CD4-positive, alpha-beta T cell treated with Interleukin-21 for 1 hour (primary cell): Measurements from ENCODE around the gene FAM47E.

ENCODE experiments used
- DNase-seq: peaks from one replicate; pipeline ENCODE4 v3.0.0-alpha.2; 2020

Gene FAM47E, protein sequence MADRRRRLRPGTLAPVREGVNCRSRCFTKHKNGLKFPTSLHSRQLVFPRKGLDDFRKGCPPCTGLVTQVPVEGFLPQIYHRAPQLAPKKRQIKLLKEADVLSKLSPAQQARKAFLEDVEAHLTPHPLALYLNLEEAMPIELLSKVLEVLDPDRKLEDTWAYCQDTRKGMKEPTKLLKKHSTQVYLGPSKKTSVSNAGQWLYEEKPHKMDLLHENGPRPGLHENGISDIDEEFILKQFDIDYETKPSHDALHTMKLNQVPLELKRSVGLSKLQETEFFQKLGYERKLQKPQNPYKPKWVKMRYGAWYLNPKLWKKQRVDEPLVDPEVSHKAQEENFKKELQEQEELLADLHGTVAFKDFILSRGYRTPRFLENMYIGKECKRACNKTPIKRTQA

DNA sequence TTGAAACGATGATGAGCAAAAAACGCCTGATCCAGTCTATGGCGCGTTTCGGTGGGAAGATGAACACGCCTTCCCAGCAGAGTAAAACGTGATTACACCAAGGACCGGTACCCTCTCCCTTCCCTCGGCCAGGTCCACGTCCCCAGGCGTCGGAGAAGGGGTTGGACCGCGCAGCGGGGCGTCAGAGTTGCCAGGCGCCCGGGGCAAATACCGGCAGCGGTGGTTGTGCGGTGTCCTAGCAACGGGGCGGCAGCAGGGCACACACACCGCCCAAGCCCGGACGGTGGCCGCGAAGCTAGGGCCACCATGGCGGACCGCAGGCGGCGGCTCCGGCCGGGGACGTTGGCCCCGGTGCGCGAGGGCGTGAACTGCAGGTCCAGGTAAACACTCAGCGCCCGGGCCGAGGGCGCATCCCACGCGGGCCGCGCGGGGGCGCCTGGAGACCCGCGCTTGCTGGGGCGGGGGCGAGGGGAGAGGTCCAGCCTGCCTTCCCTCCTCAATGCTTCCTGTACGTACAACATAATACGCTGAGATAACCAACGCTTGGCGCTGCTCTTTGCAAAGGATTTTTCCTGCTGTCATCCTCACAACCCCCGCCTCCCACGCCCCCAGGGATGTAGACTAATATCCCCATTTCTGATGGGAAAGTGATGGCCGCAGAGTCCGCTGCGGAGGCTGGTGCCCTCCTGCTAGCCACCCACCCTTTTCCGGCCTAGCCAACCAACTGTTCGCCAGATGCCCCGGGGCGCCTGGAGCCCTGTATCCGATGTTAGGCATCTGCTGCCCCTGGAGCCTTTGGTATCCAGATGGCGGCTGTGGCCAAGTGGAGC lies at the start of gene FAM47E:
TSS of gene FAM47E (plus strand) at position 281 of the 830 bp plus-strand sequence. CDS start at position 307, 26 bp downstream.
- peak; percentile 22 for DNase-seq

DNA sequence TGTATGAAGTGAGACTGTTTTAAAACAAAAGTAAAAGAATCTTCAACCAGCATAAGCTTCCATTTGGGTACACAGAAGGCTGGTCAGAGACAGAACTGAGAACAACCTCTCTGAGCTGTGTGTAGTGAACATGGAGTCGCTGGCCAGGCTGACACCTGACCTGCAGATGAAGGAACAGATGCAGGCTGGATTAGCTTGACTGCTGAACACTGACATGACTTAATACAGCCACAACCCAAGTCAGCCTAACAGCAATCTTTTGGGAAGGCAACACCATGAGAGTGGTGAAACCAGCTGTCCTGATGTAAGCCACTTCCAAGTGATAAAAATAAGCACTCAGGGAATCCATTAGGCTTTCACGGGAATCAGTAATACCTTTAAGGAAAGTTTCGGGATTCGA lies 48.0 kb upstream of the FAM47E start:
- DNase-seq = no peak

DNA sequence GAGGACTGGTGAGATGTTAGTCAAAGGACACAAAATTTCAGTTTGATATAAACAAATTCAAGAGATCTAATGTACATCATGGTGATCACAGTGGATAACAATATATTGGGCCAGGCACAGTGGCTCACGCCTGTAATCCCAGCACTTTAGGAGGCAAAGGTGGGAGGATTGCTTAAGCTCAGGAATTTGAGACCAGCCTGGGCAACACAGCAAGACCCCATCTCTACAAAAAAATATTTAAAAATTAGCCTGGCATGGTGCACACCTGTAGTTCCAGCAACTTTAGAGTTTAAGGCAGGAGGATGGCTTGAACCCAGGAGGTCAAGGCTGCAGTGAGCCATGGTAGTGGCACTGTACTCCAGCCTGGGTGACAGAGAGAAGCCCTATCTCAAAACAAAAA lies 46.6 kb upstream of the FAM47E start:
- DNase-seq = no peak

DNA sequence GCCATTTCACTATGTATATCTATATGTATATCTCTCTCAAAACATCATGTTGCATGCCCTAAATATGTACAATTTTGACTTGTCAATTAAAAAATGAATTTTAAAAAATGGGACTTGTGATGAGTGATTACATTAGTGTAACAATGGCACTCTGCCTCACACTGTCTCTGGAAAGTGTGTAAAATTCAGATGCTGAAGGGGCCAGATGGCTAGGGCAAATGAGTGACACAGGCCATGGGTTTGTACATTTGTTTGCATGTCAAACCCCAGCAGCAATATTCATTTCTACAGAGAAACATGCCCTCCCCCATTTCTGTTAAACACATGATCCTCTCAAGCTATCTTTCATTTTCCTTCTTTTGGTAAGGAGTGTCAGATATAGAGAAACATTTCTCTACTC lies 46.0 kb upstream of the FAM47E start:
- no peak for DNase-seq

DNA sequence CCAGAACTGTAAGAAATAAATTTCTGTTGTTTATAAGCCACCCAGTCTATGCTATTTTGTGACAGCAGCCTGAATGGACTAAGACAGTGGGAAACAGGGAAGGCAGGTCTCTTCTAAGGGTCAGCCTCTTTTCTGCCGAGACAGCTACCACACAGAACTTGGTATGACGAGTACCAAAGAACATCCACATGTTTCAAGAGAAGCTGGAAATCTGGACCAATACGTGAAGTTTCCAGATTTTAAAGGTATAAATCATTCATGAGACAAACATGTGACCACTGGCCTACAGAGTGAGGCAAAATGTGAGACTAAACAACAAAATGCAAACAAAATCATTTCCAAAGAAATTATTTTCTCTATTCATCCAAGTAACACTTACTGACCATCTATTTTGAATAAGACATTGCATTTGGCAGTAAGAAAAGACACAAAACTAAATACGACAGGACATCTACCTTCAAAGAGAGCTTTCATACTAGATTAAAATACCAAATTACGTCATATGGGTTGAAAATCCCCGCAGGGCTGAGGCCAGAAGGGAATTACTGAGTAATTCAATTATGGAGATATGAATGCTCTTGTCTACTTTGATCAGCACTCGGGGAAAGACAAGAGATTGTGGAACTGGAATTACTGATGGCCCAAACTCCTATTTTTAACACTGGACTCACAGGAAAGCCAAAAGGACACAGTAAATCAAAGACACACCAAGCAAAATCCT lies 45.1 kb upstream of the FAM47E start:
- no peak for DNase-seq

DNA sequence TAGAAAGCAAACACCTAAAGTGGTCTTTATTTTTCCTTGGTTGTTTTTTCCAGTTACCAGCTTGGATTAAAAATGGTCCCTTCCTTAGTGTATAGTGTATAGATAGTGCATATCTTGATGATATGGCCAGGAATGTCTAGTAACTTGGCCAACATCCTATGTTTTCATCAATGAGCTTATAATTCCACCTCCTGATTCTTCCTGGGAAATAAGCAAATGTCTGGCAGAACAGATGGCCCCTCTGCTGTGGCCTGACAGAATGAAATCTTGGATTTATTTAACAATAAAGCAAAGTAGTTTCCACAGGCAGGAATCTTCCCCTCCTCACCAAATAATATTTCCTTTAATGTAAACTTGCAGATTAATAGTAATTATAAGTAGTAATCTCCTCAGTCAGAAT lies 44.0 kb upstream of the FAM47E start:
- DNase-seq = no peak

DNA sequence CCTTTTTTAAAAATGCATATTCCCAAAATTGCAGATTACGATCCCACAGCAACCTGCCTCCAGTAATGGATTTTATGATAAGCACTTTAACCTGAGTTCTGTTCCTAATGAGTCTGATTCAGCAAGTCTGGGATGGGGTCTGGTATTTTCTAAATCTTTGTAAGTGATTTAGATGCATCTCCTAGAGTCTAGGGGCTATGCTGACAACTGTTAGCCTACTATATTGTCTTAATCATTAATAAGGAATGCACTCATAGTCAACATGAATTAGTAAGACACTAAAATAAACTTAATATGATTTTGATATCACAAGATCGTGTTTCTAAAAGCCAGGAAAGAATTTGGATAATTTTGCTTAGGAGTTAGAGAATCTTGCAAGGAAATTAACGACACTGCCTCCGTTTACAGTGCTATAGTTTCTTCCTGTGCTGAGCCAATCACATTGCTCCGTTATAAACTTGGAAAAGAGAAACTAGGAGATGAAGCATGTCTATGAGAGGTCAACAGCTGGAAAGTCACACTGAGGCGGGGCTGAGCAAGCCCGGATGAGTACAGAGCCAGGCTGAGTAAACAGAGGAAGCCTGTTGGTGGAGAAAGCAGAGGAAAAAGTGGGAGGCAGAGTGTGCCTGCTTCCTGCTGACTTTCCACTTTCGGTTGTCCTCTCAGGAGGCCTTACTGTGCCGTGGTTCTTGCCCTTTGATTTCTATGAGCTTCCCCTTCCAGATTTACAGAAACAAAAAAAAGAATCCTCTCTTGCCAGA lies 43.3 kb upstream of the FAM47E start:
- DNase-seq = no peak

DNA sequence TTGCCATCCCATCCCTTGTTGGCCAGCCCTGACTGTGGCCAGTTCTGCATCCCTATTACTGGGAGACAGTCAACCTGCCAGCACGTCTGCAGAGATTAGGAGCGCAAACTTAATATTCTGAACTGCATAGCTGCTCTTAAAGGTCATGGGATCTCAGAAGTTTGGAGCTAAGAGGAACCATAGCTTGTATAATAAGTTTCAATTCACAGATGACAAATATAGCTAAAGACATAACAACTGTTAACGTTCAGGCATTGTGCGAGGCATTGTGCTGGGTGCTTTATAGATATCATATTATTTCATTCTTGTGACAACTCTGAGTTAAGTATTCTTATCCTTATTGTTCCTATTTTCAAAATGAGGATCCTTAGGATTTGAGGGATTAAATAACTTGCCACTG lies 41.6 kb upstream of the FAM47E start:
- no peak for DNase-seq

DNA sequence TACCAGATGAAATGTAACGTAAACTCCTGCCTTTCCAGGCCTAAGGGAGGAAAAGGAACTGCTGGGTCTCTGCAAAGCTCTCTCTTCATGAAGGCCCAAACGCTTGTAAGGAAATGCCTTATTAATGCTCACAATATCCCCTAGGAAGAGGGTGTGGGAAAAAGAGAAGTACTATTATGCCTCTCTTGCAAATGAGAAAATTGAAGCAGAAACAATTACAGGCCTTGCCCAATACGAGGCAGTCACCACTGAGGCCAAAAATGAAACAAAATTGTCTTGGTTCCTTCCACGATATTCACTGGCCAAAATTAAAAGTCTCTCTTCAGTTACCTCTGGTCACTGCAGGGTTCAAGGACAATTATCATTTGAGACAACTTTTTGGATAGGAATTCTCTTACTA lies 41.1 kb upstream of the FAM47E start:
- no peak for DNase-seq

DNA sequence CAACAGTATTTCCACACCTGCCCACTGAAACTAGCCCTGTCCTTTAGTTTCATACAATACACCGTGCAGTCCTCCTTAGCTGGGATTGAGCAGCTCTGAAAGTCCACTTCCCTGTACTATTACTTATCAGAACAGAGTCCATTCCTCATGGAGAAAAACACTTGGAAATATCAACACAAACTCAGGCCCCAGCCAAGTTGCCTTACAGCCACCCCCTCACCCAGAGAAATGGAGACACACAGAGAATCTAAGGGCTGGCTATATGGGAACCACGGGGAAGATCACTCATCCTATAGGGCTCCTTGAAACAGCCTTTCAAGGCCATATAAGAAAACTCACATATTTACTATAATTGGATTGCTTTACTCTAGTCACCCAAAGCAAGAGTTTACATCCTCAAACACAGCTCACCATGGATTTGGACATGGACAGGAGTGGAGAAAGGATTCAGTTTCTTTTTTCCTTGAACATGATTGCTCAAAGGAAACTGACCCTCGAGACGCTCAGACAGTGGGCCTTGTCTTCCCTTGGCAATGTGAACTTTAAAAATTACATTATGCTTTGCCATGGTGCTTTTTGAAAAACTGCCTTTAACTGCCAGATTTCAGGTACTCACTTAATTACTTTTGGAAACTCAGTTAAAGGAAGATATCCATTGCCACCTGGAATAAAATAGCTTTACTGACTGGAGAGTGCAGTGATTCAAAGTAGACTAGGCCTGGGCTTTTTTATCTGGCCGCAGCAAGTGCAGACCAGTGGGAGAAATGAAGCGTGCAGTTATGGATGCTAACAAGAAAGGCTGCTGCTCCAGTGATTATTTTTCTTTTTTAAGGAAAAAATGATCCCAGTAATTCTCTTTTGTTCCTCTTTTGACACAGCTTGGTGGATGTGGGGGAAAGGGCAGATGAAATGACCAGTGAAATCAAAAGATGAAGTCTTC lies 39.5 kb upstream of the FAM47E start:
- DNase-seq = no peak

DNA sequence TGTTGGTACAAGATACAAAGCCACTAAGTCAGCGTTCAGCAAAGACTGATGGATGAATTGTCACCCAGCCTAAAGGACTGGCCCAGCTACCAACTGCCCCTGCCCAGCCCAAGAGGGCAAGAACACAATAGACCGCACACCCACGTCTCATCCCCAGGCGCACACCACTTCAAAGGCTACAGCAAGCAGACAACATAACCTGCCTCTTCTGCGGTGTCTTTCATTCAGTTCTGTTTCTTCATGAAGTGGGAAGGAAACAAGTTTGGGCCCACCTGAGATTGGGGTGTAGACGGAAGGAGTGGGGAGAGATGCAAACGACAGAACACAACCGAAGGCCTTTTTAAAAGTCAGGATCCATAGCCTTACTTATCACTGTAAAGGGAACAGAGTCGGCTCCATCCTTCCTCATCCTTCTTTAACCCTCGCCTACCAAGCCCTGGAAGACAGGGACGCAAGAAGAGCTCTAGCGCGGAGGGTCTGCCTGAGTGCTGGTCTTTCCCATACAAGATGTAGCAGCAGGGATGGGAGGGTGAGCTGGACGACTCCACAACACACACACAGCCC lies 38.6 kb upstream of the FAM47E start:
- peak; percentile 61 for DNase-seq

DNA sequence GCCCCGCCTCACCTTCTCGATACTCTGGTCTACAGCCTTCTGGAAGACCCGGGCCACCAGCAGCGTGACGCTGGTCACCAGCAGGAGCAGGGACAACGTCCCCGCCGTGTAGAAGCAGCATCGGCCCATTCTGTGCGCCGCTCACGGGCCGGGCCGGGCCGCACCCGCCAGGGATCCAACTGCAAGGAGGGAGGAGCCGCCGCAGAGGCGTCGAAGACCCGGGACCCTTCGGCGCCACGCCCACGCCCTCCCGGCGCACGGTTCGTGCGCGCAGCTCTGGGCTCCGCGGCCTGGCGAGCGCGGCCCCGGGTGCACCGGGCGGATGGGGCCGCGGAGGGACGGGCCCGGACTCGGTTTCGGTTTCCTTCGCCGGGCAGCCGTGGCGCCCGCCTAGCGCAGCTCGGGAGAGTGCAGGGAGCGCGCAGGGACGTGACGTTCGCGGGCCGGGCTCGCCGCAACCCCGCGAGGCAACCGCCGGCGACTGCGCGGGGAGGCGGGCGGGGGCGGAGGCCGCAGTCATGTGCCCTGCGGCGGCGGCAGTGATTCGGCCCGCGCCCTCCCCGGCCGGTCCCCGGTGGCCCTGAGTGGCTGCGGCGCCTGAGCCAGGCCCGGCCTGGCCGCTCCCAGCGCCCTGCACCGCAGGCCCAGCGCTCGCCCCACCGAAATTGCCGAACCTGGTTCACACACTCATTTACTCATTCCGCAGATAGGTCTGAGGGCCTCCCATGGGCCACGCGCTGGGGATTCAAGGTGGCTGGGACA lies 37.9 kb upstream of the FAM47E start, which contains the start of gene SCARB2:
TSS of gene SCARB2 (minus strand) at position 410 of the 762 bp plus-strand sequence. CDS start at position 129, 281 bp downstream.
- peak; percentile 81 for DNase-seq

DNA sequence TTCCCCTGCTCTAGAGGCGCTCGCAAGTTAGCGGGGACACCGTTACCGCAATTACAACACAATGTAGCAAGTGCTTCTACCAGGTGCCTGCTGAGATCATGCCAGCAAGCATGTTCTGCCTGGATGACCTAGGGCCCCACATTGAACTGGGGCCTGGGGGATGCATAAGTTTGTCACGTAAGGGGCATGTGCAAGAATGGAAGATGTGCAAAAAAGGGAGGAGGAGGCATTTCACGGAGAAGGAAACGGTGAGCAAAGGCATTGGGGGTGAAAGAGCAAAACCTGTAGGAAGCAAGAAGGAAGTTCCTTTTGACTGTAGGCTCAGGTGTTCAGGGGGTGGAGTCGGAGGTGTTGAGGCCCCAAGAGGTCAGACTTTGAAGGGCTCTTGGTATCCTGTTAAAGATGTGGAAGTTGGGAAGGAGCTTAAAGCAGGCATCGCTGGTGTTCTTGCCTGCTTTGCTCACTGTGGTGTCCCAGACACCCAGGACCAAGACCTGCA lies 37.3 kb upstream of the FAM47E start:
- DNase-seq = no peak

DNA sequence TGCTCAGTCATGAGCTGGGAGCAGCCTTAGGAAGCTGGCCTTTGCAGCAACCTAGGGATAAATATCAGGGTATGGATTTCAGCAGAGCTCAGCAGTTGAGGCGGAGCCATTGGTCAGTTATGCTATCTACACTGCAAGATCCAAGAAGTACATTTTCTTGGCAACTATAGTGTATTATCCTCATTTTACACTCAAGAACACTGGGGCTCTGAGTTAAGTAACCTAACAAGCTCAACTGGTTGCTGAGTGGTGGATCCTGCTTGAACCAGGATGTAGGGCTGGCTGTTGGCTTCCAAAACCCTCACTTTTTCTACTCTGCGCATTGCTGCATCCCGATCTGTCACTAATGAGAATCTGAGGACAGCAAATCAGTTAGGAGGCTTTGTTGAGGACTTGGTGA lies 36.4 kb upstream of the FAM47E start:
- DNase-seq = no peak

DNA sequence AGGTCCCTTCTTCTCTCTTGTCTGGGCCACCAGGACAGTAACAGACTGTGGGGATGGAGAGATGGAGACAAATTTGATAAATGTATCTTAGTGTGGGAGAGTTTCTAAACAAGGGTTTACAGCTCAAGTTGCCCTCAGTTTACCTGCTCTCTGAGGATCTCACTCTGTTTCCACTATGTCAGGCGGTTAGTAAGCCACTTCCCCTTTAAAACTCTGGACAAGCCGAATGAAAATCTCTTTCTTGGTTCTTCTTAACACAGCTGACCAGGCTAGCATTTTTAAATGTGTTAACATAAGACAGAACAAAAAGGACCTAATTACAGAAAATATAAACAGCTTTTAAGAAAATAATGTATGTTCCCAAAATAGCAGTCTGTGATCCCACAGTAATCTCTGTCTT lies 35.0 kb upstream of the FAM47E start:
- no peak for DNase-seq

DNA sequence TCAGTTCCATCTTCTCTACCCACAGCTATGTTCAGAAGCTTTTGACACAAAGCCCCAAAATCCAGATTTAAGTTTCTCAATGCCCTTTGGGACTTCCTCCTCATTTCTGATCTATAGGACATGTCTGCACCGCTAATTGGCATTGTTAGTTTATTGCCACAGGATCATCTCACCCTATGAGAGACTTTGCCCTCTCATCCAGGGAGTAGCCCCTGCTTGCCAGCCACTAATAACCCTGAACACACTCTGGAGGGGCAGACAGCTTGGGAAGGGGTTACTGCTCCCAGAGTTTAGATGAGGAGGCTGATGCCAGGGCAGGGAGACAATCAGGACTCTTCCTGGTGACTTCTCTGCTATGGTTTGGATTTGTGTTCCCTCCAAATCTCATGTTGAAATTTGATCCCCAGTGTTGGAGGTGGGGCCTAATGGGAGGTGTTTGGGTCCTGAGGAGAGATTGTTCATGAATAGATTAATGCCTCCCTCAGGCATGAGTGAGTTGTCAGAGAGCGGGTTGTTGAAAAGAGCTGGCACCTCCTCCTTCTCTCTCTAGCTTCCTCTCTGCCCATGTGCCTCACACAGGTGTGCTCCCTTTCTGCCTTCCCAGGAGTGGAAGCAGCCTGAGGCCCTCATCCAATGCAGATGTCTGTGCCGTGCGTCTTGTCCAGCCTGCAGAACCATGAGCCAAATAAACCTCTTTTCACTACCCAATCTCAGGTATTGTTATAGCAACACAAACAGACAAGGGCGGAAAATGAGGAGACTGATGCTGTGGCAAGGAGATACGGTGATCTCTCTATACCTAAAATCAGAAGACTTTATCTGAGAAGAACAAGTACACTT lies 34.3 kb upstream of the FAM47E start:
- no peak for DNase-seq

DNA sequence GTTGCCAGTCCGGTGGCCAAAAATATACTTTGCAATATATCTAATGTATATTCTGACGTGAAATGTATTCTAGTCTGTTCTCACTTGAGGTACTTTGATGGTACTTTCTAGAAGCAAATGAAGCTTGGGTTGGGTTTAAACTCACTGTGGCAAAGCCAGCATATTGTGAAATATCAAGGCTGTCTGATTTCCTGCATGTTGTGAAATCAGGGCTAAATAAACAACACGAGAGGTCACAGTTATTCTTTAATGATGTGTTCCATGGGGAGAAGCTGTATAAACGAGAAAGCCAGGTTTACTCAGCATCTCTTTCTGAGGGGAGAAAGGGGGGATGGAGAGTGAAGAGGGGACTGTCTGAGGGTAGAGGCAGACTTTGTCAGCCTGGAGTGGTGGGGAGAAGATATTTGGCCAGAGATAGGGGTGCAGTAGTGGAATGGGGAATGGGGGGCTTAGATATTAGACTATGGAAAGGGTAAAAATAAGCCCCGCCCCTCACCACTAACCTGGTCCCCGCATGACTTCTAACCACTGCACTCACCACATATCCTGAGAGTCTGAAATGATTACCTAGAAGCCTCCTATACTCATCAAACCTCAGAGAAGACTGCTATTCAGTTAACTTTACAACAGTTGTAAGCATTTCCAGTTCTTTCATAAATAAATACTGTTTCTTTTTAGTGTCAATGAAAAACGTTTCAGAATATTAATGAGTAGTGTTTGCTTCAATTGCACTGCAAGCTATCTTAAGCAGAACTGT lies 32.0 kb upstream of the FAM47E start:
- no peak for DNase-seq

DNA sequence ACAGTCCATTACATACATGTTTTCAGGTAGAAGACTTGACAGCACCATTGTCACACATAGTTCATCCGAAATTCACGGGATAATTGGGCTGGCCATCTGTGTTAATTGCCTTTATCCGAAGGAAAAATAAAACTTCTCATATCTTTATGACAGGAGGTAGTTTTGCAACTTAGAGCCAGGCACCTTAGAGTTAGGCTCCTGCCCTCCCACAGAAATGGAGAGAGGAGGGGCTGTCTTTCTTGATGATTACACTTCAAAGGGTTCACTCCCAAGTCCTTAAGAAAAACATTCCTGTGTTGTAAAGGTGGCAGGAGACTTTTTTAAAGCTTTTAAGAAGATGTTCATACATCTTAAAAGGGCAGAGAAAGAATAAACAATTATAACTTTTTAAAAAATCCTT lies 27.4 kb upstream of the FAM47E start:
- DNase-seq = no peak
